ENCODE results near the gene SERPINA5.

The SERPINA5 gene

GRCh38 chr14:94592457-94592856 lies 11.2 kb downstream of the SERPINA5 start:
- H3K4me3 ChIP-seq (ENCODE audit: low read depth, low read length): no peak overlapping the region
- TF ChIP-seq CTCF (IDR thresholded peaks at IDR 0.05; ENCODE audit: low read depth, low read length, missing control alignments): no peak
- no peak for DNase-seq (ENCODE audit: low read depth)
- in situ Hi-C loops (cut with HindIII; ENCODE audit: low sequenced_read_pairs): no loop called here

- TF ChIP-seq CTCF (IDR thresholded peaks at IDR 0.05; ENCODE audit: low read depth, low read length, missing control alignments): no peak
- H3K4me3 ChIP-seq (ENCODE audit: low read depth, low read length): no peak overlapping the region
- in situ Hi-C loops (cut with HindIII; ENCODE audit: low sequenced_read_pairs): no loop called here
- no peak for DNase-seq (ENCODE audit: low read depth)
Measured at GRCh38 chr14:94593376-94593748, 12.1 kb downstream of the SERPINA5 start.

GRCh38 chr14:94593749-94594431 lies 12.7 kb downstream of the SERPINA5 start:
- DNase-seq (ENCODE audit: low read depth): no peak
- no peak for TF ChIP-seq CTCF (IDR thresholded peaks at IDR 0.05; ENCODE audit: low read depth, low read length, missing control alignments)
- no peak overlapping the region for H3K4me3 ChIP-seq (ENCODE audit: low read depth, low read length)
- in situ Hi-C loops (cut with HindIII; ENCODE audit: low sequenced_read_pairs): no loop called here

GRCh38 chr14:94594441-94594840 lies 13.2 kb downstream of the SERPINA5 start:
- in situ Hi-C loops (cut with HindIII; ENCODE audit: low sequenced_read_pairs): no loop called here
- H3K4me3 ChIP-seq (ENCODE audit: low read depth, low read length): no peak overlapping the region
- TF ChIP-seq CTCF (IDR thresholded peaks at IDR 0.05; ENCODE audit: low read depth, low read length, missing control alignments): no peak
- no peak for DNase-seq (ENCODE audit: low read depth)

GRCh38 chr14:94595912-94596311 lies 14.7 kb downstream of the SERPINA5 start:
- no peak overlapping the region for H3K4me3 ChIP-seq (ENCODE audit: low read depth, low read length)
- TF ChIP-seq CTCF (IDR thresholded peaks at IDR 0.05; ENCODE audit: low read depth, low read length, missing control alignments): no peak
- DNase-seq (ENCODE audit: low read depth): no peak
- in situ Hi-C loops (cut with HindIII; ENCODE audit: low sequenced_read_pairs): no loop called here

- in situ Hi-C loops (cut with HindIII; ENCODE audit: low sequenced_read_pairs): no loop called here
- no peak for DNase-seq (ENCODE audit: low read depth)
- H3K4me3 ChIP-seq (ENCODE audit: low read depth, low read length): no peak overlapping the region
- TF ChIP-seq CTCF (IDR thresholded peaks at IDR 0.05; ENCODE audit: low read depth, low read length, missing control alignments): no peak
Measured at GRCh38 chr14:94596361-94596760, 15.1 kb downstream of the SERPINA5 start.

Measured in astrocyte of the cerebellum (primary cell).